ENCODE measurements around the gene MAD1L1.

The MAD1L1 gene

DNA sequence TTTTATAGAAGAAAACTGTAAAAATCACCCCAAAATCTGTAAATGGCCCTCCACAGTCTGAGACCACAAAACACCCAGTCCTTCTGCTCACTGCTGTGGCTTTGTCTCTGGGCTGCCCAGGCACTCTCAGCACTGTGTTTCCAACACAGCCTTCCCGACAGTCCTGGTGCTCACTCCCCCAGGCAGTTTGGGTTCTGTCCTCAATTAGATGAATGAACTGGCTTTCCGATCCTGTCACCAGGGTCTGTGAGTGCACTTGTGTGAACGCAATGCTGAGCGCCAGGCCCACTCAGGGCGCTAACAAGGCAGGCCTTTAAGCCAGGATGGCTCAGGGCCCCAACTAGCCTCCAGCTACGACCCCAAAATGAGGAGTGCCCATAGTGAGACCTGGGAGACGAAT is 3.3 kb downstream of the MAD1L1 start:
- CTCF ChIA-PET, result no interaction called here
- no peak for DNase-seq (ENCODE audit: low spot score)
- H3K27ac ChIP-seq, result peak overlapping the region; percentile 10
- POLR2A ChIA-PET (ENCODE audit: low non-redundant PET), result no interaction called here
- TF ChIP-seq CTCF (conservative IDR thresholded peaks at IDR 0.05; ENCODE audit: low read depth), result no peak

GRCh38 chr7:2228921-2229320 is 3.8 kb downstream of the MAD1L1 start:
- CTCF ChIA-PET, result no interaction called here
- no peak for TF ChIP-seq CTCF (conservative IDR thresholded peaks at IDR 0.05; ENCODE audit: low read depth)
- no peak for DNase-seq (ENCODE audit: low spot score)
- peak overlapping the region; percentile 10 for H3K27ac ChIP-seq
- POLR2A ChIA-PET (ENCODE audit: low non-redundant PET), result no interaction called here

- ChIA-PET POLR2A (ENCODE audit: low non-redundant PET) (no interaction called here), CTCF (no interaction called here)
- H3K27ac ChIP-seq, result peak overlapping the region; percentile 88
- DNase-seq (ENCODE audit: low spot score), result no peak
- no peak for TF ChIP-seq CTCF (conservative IDR thresholded peaks at IDR 0.05; ENCODE audit: low read depth)
These were observed 5.0 kb downstream of the MAD1L1 start for GRCh38 chr7:2227699-2228098.

DNA sequence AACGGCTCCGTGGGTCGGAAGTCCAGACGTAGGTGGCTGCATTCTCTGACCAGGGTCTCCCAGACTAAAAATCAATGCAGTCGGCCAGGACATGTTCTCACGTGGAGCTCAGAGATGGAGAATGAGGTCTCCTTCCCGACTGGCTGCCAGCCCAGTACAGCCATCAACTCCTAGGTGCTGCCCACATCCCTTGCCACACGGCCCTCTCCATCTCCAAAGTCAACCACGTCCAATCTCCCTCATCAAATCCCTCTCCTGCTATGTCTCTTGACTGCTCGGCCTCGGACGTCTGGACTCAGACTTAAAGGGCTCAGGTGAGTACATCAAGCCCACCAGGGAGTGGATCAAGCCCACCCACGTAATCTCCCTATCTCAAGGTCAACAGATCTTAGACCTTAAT is 6.9 kb downstream of the MAD1L1 start:
- peak overlapping the region; percentile 88 for H3K27ac ChIP-seq
- CTCF ChIA-PET, result interaction anchor here (0.6 to 0.9 kb wide), 2 partner anchors 22 to 74 kb away, joined by 3 read pairs; no protein-coding TSS in a partner anchor
- DNase-seq (ENCODE audit: low spot score), result no peak
- POLR2A ChIA-PET (ENCODE audit: low non-redundant PET), result no interaction called here
- no peak for TF ChIP-seq CTCF (conservative IDR thresholded peaks at IDR 0.05; ENCODE audit: low read depth)

- DNase-seq (ENCODE audit: low spot score), result peak; percentile 91
- H3K27ac ChIP-seq, result peak overlapping the region; percentile 88
- POLR2A ChIA-PET (ENCODE audit: low non-redundant PET), result no interaction called here
- no peak for TF ChIP-seq CTCF (conservative IDR thresholded peaks at IDR 0.05; ENCODE audit: low read depth)
- CTCF ChIA-PET, result interaction anchor here (0.6 to 0.9 kb wide), 2 partner anchors 22 to 74 kb away, joined by 3 read pairs; no protein-coding TSS in a partner anchor
These were observed 7.4 kb downstream of the MAD1L1 start for GRCh38 chr7:2225336-2225735.

DNA sequence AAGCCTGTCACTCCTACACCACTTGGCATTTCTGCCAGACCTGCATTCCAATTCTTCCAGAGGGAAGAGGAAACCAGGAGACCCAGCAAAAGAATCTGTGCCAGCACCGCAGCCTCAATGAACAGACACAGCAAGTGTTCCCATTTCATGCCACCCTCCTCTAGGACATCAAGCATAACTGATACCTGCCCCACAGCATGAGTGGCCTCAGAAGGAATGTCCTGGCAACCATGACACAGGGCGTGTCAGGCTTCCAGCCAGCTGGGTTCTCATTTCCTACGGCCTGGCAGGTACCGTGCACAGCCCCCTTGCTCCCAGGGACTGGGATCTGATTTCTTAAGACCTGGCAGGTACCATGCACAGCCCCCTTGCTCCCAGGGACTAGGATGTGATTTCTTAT is 7.8 kb downstream of the MAD1L1 start:
- peak; percentile 79 for DNase-seq (ENCODE audit: low spot score)
- peak overlapping the region; percentile 88 for H3K27ac ChIP-seq
- CTCF ChIA-PET, result interaction anchor here (0.9 kb wide), 1 partner anchor 21 kb away, joined by 3 read pairs; no protein-coding TSS in a partner anchor
- no peak for TF ChIP-seq CTCF (conservative IDR thresholded peaks at IDR 0.05; ENCODE audit: low read depth)
- POLR2A ChIA-PET (ENCODE audit: low non-redundant PET), result no interaction called here

GRCh38 chr7:2224491-2224928 is 8.2 kb downstream of the MAD1L1 start:
- no peak for DNase-seq (ENCODE audit: low spot score)
- CTCF ChIA-PET, result no interaction called here
- TF ChIP-seq CTCF (conservative IDR thresholded peaks at IDR 0.05; ENCODE audit: low read depth), result no peak
- H3K27ac ChIP-seq, result peak overlapping the region; percentile 88
- POLR2A ChIA-PET (ENCODE audit: low non-redundant PET), result no interaction called here

Data from RWPE1 (cell line).